GM12864 (cell line): Measurements from ENCODE around the gene PDZD7.

Experiments
- DNase-seq: peaks from one replicate; pipeline ENCODE4 v3.0.0-alpha.2; 2011; ENCODE audit warnings: low read depth
- H3K4me3 ChIP-seq: 2 replicates; pipeline ENCODE4 v1.5.1; 2011; ENCODE audit warnings: mild to moderate bottlenecking, low read depth, low read length, control low read depth
- CTCF ChIP-seq: IDR thresholded peaks from 2 replicates; pipeline ENCODE4 v1.5.1; 2011; ENCODE audit warnings: low read depth, mild to moderate bottlenecking, moderate library complexity, low read length, control low read depth, inconsistent platforms; ENCODE audit errors: missing control alignments

Gene PDZD7

GRCh38 chr10:101000915-101001658 lies 29.8 kb downstream of the PDZD7 start:
- no peak for TF ChIP-seq CTCF
- H3K4me3 ChIP-seq, result no peak overlapping the region
- DNase-seq, result no peak

- TF ChIP-seq CTCF, result no peak
- peak overlapping the region; percentile 87 for H3K4me3 ChIP-seq
- DNase-seq, result no peak
These were observed 30.6 kb downstream of the PDZD7 start for GRCh38 chr10:101000127-101000914.

GRCh38 chr10:100999742-101000126 lies 31.2 kb downstream of the PDZD7 start, which contains the start of gene LZTS2:
Gene LZTS2 (plus strand): TSS chr10:100999808. CDS start chr10:101002539, 2,731 bp downstream.
- DNase-seq, result no peak
- TF ChIP-seq CTCF, result no peak
- peak within 1 kb of the TSS; percentile 87 for H3K4me3 ChIP-seq

- DNase-seq, result no peak
- peak overlapping the region; percentile 87 for H3K4me3 ChIP-seq
- TF ChIP-seq CTCF, result peak; percentile 86
These were observed 31.8 kb downstream of the PDZD7 start for GRCh38 chr10:100998991-100999741.

GRCh38 chr10:100998183-100998990 lies 32.5 kb downstream of the PDZD7 start:
- no peak for TF ChIP-seq CTCF
- peak overlapping the region; percentile 87 for H3K4me3 ChIP-seq
- DNase-seq, result no peak
